NT2/D1 (cell line): ENCODE results near the gene FOSB.

Experiments used
- DNase-seq: peaks from one replicate; pipeline ENCODE4 v3.0.0-alpha.2; 2011; ENCODE audit warnings: low read depth, low spot score
- H3K27me3 ChIP-seq: 2 replicates; pipeline ENCODE4 v1.6.0; 2011; ENCODE audit warnings: mild to moderate bottlenecking; ENCODE audit not compliant: insufficient read length, insufficient read depth
- H3K36me3 ChIP-seq: 2 replicates; pipeline ENCODE4 v1.6.1; 2011; ENCODE audit warnings: mild to moderate bottlenecking, low read length, mixed read lengths; ENCODE audit not compliant: insufficient read depth, insufficient read length
- H3K4me1 ChIP-seq: 2 replicates; pipeline ENCODE4 v1.5.1; 2011; ENCODE audit not compliant: insufficient read depth, insufficient read length
- H3K4me3 ChIP-seq: 2 replicates; pipeline ENCODE4 v1.5.1; 2011; ENCODE audit warnings: low read depth; ENCODE audit not compliant: insufficient read length
- H3K9ac ChIP-seq: 2 replicates; pipeline ENCODE4 v1.6.0; 2011; ENCODE audit warnings: low read depth; ENCODE audit not compliant: insufficient read length
- H3K9me3 ChIP-seq: 2 replicates; pipeline ENCODE4 v1.5.1; 2011; ENCODE audit warnings: mild to moderate bottlenecking, low read length; ENCODE audit not compliant: insufficient read depth
- SUZ12 ChIP-seq: IDR thresholded peaks from 2 replicates; pipeline ENCODE4 v1.6.1; 2011; ENCODE audit not compliant: insufficient read length, insufficient read depth; ENCODE audit errors: extremely low read depth
- YY1 ChIP-seq: IDR thresholded peaks from 2 replicates; pipeline ENCODE4 v1.6.1; 2011; ENCODE audit not compliant: insufficient read length, insufficient read depth
- ZNF274 ChIP-seq: IDR thresholded peaks from 2 replicates; pipeline ENCODE4 v1.6.1; 2011; ENCODE audit warnings: mild to moderate bottlenecking, low read depth, low read length

FOSB gene

GRCh38 chr19:45437328-45437727, 30.5 kb upstream of the FOSB start:
- Histone ChIP-seq H3K27me3 (no peaks in the 10 kb centered on the region), H3K4me1 (peaks cover 4% of the 10 kb centered on the region), H3K9me3 (no peaks in the 10 kb centered on the region), H3K9ac (no peak overlapping the region), H3K36me3 (no peaks in the 10 kb centered on the region), H3K4me3 (no peak overlapping the region)
- no peak for TF ChIP-seq ZNF274
- TF ChIP-seq YY1: no peak
- TF ChIP-seq SUZ12: no peak
- no peak for DNase-seq

GRCh38 chr19:45439190-45439568, 28.6 kb upstream of the FOSB start:
- Histone ChIP-seq H3K4me1 (peaks cover 11% of the 10 kb centered on the region), H3K9ac (peak overlapping the region; percentile 77), H3K27me3 (no peaks in the 10 kb centered on the region), H3K4me3 (no peak overlapping the region), H3K36me3 (no peaks in the 10 kb centered on the region), H3K9me3 (no peaks in the 10 kb centered on the region)
- DNase-seq: no peak
- TF ChIP-seq SUZ12: no peak
- TF ChIP-seq YY1: no peak
- TF ChIP-seq ZNF274: no peak

- TF ChIP-seq SUZ12: no peak
- peak; percentile 21 for TF ChIP-seq YY1
- Histone ChIP-seq H3K9ac (peak overlapping the region; percentile 77), H3K27me3 (no peaks in the 10 kb centered on the region), H3K9me3 (no peaks in the 10 kb centered on the region), H3K36me3 (no peaks in the 10 kb centered on the region), H3K4me1 (peaks cover 11% of the 10 kb centered on the region), H3K4me3 (peak overlapping the region; percentile 47)
- no peak for DNase-seq
Observed at GRCh38 chr19:45439569-45440258, 28.1 kb upstream of the FOSB start.

- Histone ChIP-seq H3K9ac (peak overlapping the region; percentile 77), H3K9me3 (no peaks in the 10 kb centered on the region), H3K27me3 (no peaks in the 10 kb centered on the region), H3K36me3 (no peaks in the 10 kb centered on the region), H3K4me3 (peak overlapping the region; percentile 47), H3K4me1 (peaks cover 11% of the 10 kb centered on the region)
- TF ChIP-seq YY1 (no peak), SUZ12 (no peak), ZNF274 (no peak)
- DNase-seq: no peak
Observed at GRCh38 chr19:45440259-45440638, 27.5 kb upstream of the FOSB start.

- Histone ChIP-seq H3K9me3 (no peaks in the 10 kb centered on the region), H3K4me1 (peaks cover 11% of the 10 kb centered on the region), H3K4me3 (no peak overlapping the region), H3K36me3 (no peaks in the 10 kb centered on the region), H3K9ac (peak overlapping the region; percentile 57), H3K27me3 (no peaks in the 10 kb centered on the region)
- DNase-seq: no peak
- TF ChIP-seq SUZ12: no peak
- no peak for TF ChIP-seq ZNF274
- TF ChIP-seq YY1: no peak
Observed at GRCh38 chr19:45440873-45441654, 26.7 kb upstream of the FOSB start.

- Histone ChIP-seq H3K4me3 (no peak overlapping the region), H3K9ac (no peak overlapping the region), H3K9me3 (no peaks in the 10 kb centered on the region), H3K27me3 (no peaks in the 10 kb centered on the region), H3K4me1 (peaks cover 13% of the 10 kb centered on the region), H3K36me3 (no peaks in the 10 kb centered on the region)
- DNase-seq: no peak
- no peak for TF ChIP-seq YY1
- TF ChIP-seq SUZ12: no peak
- no peak for TF ChIP-seq ZNF274
Observed at GRCh38 chr19:45442408-45442777, 25.4 kb upstream of the FOSB start.

GRCh38 chr19:45442778-45443461, 24.9 kb upstream of the FOSB start:
- Histone ChIP-seq H3K4me1 (peaks cover 13% of the 10 kb centered on the region), H3K4me3 (peak overlapping the region; percentile 23), H3K36me3 (no peaks in the 10 kb centered on the region), H3K9ac (peak overlapping the region; percentile 66), H3K9me3 (no peaks in the 10 kb centered on the region), H3K27me3 (no peaks in the 10 kb centered on the region)
- no peak for DNase-seq
- no peak for TF ChIP-seq SUZ12
- TF ChIP-seq ZNF274: no peak
- no peak for TF ChIP-seq YY1
